ENCODE data around the gene SNCAIP.

- no peak for TF ChIP-seq POLR2AphosphoS5 (IDR thresholded peaks at IDR 0.05; ENCODE audit: low read depth, low read length)
- no peak for TF ChIP-seq POLR2A (IDR thresholded peaks at IDR 0.05; ENCODE audit: low read depth, low read length)
- TF ChIP-seq TAF1 (IDR thresholded peaks at IDR 0.05; ENCODE audit: borderline replicate concordance, low read depth, low read length): no peak
These were observed 103.7 kb downstream of the SNCAIP start for GRCh38 chr5:122415801-122416120.

All from GM12892 (cell line).